Measurements from ENCODE around the gene AFAP1L2.
"Not testable (repeated sequence)": the region's sequence is repeated elsewhere in the genome, so short reads cannot be mapped to it uniquely, and the experiment has no call there.

The AFAP1L2 gene

DNA sequence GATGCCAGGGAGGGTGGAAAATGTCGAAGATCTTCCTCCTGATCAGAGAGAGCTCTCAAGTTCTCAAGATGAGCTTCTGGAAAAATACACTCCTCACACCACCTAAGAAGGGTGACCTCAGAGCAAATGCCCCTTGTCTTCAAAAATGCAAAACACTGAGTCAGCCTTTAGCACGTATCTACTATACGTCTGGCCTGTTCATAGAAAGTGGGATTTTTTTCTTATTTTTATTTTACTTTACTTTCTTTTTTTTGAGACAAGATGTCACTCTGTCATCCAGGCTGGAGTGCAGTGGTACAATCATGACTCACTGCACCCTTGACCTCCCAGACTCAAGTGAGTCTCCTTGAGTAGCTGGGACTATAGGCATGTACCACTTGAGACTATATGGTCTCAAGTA lies 57.1 kb downstream of the AFAP1L2 start:
- H3K4me1 Mint-ChIP-seq = no peaks in the 10 kb centered on the region
- peaks cover 9% of the 10 kb centered on the region for H3K27me3 Mint-ChIP-seq
- no peaks in the 10 kb centered on the region for H3K36me3 Mint-ChIP-seq
- no peak for ATAC-seq
- no peak overlapping the region for H3K27ac Mint-ChIP-seq
- H3K4me3 Mint-ChIP-seq = no peak overlapping the region
- H3K9me3 Mint-ChIP-seq = no peaks in the 10 kb centered on the region

DNA sequence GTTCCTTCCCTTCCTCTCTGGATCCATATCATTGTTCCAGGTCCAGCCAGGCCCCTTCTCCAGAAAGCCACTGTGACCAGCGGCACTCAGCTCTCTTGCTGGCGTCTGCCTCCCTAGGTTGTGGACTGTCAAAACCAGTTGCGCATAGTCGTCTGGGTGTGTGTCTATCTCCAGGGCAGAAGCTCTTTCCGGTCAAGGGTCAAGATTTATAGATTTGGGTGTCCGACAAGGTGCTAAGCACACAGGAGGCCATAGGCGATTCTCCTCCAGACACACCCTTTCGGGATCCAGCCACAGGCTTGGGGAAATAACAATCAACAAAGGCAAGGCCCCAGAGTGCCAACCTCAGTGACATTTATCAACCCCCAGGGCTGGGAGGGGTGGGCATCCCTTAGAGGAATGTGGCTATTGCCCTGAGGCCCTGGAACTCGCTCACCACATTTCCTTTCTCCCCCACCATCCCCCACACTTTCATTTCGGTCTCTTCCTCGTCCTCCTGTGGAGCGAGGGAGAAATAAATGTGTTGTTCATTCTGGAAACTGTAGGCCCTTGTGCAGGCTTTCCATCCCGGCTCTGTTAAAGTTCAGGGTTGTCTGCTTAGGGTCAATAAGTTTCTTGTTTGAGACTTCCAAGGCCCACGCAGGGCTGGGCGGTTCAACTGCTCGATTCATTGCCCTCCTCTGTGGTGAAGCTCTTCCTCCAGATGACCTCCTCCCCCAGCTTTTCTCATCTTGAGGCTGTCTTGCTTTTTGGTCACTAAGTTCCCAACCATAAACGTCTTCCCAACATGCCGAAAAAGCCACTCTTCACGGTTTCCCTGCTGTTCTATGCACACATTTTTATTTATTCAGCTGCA lies 57.9 kb downstream of the AFAP1L2 start:
- Mint-ChIP-seq H3K9me3 (no peaks in the 10 kb centered on the region), H3K4me1 (no peaks in the 10 kb centered on the region), H3K27ac (no peak overlapping the region), H3K36me3 (no peaks in the 10 kb centered on the region), H3K27me3 (peaks cover 9% of the 10 kb centered on the region), H3K4me3 (no peak overlapping the region)
- peak; percentile 14 for ATAC-seq

DNA sequence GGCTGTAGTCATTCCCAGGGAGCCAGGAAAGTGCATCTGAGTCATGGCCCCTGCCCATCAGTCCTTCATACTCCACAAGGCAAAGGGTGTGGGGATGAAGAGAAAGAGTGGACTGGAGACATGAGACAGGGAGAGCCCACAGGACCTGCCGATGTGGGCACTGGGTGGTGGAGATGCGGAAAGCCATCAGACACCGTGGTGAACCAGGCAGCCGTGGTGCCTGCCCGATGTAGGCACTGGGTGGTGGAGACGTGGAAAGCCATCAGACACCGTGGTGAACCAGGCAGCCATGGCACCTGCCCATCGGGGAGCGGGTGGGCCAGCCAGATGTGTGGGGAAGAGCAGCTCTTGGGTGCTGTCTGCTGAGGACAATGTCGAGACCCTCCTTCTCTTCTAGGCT lies 58.6 kb downstream of the AFAP1L2 start:
- Mint-ChIP-seq H3K36me3 (no peaks in the 10 kb centered on the region), H3K4me1 (no peaks in the 10 kb centered on the region), H3K9me3 (no peaks in the 10 kb centered on the region), H3K27me3 (peaks cover 9% of the 10 kb centered on the region), H3K4me3 (no peak overlapping the region), H3K27ac (no peak overlapping the region)
- ATAC-seq = no peak

DNA sequence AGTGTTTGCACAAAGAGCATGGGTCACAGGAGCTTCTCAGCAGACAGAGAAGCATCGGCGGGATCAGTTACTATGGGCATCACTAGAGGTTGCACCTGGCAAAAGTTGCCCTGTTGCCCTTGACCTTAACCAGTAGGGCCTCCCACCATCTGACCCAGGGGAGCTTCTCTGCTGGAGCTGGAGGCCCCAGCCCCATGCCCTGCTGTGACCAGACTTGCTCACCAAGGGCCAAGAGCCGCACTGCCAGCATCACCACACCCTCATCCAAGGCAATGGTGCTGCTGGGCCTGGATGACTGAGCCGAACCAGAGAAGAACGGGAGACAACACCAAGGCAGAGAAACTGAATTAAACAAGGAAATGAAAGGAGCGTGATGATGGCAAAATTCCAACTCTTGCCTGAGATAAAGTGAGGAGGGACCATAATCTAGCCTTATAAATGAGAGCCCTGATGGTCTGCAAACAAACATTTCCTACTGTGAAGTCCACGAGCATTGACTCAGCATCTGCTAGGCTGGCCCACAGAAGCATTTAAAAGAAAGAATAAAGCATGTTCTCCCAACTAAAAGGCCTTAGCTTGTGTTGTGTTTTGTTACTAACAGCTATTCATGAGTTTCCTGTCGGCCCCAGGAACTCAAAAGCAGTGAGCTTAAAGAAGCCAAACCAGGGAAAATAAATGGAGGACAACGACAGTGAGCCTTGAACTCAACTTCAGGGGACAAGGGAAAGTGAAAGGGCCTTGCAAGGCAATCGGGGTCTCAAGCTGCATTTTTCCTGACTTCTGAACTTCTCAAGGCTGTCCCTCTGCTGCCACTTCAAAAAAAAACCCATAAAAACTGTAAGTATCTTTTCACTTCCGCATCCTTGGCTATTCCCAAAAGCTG lies 60.4 kb downstream of the AFAP1L2 start:
- Mint-ChIP-seq H3K27me3 (peaks cover 9% of the 10 kb centered on the region), H3K27ac (no peak overlapping the region), H3K4me3 (no peak overlapping the region), H3K9me3 (no peaks in the 10 kb centered on the region), H3K4me1 (no peaks in the 10 kb centered on the region), H3K36me3 (no peaks in the 10 kb centered on the region)
- ATAC-seq = no peak

DNA sequence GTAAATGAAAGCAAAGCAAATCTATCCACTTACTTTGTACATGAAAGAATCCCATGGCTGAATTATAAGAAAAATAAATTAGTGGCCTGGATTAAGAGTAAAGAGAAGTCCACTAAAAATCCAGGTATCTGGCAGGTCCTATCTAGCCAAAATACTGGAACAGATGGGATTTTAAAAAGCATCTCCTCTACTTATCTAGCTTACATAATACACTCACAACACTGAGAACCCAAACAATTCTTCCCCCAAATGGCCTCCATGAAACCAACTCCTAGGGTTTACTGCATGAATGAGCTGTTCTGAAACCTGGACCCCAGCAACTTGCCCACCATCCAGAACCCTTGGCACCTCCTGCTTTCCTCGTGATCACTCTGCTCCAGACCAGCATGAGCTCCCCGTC lies 61.3 kb downstream of the AFAP1L2 start:
- Mint-ChIP-seq H3K4me3 (no peak overlapping the region), H3K36me3 (no peaks in the 10 kb centered on the region), H3K9me3 (no peaks in the 10 kb centered on the region), H3K4me1 (no peaks in the 10 kb centered on the region), H3K27me3 (peaks cover 9% of the 10 kb centered on the region), H3K27ac (no peak overlapping the region)
- ATAC-seq = no peak

DNA sequence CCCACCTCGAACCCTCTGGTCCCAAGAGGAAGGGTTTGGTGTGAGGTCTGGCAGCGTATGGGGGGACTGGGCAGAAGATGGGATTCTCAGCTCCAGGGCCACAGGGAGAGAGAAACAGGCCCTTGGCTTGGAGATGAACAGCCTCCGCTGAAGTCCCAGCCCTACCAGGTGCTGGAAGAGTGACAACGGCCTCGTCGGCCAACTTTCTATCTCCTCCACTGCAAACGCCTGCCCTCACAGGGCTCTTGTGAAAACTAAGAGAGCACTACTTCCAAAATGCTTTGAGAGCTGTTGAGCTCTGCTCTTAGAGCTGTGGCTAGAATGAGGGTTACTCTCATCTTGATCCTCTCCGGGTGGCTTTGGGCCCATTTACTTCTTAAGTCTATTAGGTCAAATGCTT lies 63.5 kb downstream of the AFAP1L2 start:
- H3K27me3 Mint-ChIP-seq = peaks cover 9% of the 10 kb centered on the region
- no peaks in the 10 kb centered on the region for H3K4me1 Mint-ChIP-seq
- H3K4me3 Mint-ChIP-seq = no peak overlapping the region
- H3K36me3 Mint-ChIP-seq = no peaks in the 10 kb centered on the region
- ATAC-seq = no peak
- H3K9me3 Mint-ChIP-seq = no peaks in the 10 kb centered on the region
- no peak overlapping the region for H3K27ac Mint-ChIP-seq

DNA sequence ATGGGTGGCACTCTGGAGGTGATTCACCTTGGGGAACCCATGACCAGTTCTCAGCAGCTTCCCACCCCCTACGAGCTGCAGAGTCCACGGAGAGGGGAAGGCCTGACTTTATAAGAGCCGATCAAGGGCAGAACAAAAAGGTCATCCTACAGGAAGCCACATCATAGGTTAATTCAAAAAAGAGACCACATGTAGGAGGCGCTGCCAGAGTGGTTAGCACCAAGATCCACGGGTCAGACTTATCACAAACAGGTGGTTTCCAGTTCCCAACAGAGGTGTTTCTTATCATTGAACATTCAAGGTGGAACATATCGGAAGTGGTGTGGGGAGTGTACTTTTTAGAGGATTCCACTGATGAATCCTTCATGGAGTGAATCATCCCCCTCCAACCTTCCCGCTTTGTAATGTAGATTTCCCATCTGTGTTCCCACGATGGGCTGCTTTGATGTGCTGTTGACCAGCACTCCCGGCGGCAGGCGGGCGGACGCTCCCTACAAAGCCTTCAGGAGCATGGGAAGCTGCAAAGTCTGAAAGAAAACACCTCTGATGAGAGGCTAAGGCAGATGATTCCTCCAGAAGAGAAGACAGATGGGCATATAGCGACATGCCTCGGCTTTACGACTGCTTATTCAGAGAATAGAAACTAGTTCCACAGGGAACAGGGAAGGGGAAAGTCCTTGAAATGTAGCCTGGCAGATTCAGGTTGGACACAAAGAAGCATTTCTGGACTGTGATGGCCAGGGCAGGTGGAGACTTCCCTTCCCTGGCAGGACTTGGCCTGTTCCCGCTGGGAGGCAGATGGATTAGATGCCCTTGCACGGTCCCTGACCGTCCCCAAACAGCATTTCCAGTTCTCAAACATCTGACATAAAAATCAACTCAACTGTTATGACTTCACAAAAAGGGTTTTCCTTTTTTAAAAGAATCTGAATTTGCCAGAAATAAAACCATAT lies 66.5 kb downstream of the AFAP1L2 start:
- H3K27me3 Mint-ChIP-seq = no peaks in the 10 kb centered on the region
- ATAC-seq = peak; percentile 60
- H3K36me3 Mint-ChIP-seq = no peaks in the 10 kb centered on the region
- no peak overlapping the region for H3K4me3 Mint-ChIP-seq
- H3K4me1 Mint-ChIP-seq = no peaks in the 10 kb centered on the region
- H3K9me3 Mint-ChIP-seq = no peaks in the 10 kb centered on the region
- H3K27ac Mint-ChIP-seq = no peak overlapping the region

DNA sequence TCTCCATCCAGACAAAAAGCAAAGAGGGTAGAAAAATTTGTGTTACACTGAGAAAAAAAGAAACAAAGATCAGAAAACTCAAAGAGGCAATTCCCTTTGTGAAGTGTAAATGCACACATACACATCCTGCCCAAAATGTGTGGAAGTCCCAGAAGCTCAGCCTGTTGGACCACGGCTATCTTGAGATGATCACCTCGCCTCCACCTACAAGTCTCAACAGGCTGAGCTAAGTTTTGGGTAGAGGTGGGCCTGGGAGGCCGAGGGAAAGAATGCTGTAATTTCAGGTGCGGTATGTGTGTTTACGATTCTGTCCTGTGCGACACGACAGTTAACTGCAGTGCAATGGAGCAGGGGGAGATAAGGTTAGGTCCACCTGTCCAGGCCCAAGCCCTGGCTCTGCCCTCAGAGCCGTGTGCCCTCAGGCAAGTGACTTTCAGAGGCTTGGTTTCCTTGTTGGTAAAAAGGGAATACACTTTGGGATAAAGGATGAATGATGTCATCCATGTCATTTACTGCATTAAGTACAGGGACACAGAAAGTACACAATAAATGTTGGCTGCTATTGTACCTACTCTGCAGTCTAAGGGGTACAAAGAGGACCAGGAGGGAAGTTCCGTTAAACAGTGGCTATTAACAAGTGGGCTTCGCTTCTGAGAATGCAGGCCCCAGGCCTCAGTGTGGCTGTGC lies 67.3 kb downstream of the AFAP1L2 start:
- Mint-ChIP-seq H3K9me3 (no peaks in the 10 kb centered on the region), H3K36me3 (no peaks in the 10 kb centered on the region), H3K4me3 (no peak overlapping the region), H3K27me3 (no peaks in the 10 kb centered on the region), H3K27ac (no peak overlapping the region), H3K4me1 (no peaks in the 10 kb centered on the region)
- ATAC-seq = no peak

DNA sequence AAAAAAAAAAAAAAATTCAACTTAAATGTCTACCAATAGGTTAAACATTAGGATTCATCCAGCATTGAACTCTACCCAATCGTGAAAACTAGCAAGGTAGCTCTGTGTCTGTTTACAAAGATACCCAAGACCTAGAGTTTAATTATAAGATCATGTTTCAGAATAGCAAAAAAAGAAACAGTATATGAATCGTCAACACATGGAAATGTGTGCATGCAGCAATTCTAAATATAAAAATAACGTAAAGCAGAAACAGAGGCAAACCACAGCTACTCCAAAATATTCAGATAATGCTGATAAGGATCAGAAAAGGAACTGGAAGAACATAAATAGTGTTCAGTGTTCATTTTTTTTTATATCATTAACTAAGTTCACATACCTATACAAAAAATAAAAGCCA lies 68.7 kb downstream of the AFAP1L2 start:
- no peak for ATAC-seq
- Mint-ChIP-seq H3K4me1 (no peaks in the 10 kb centered on the region), H3K4me3 (no peak overlapping the region), H3K27ac (no peak overlapping the region), H3K27me3 (no peaks in the 10 kb centered on the region), H3K9me3 (no peaks in the 10 kb centered on the region), H3K36me3 (no peaks in the 10 kb centered on the region)

DNA sequence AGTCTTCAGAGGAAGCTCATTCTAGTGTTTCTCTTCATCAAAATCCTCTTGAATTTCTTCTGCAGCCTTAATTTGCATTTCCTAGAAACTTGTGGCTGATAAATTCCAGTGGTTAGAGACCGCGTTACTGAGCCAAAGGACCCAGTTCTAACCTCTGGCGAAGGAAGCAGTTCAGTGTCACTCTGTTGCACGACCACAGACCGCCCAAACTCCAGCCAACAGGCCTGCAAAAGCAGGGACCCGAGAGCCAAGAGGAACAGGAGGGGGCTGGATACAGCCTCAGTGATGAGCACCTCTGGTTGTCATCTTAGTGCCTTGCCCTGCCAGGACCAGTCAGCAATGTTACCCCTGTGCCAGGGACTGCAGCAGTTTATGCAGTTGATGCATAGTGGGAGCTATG lies 70.0 kb downstream of the AFAP1L2 start:
- Mint-ChIP-seq H3K27me3 (no peaks in the 10 kb centered on the region), H3K9me3 (no peaks in the 10 kb centered on the region), H3K4me1 (no peaks in the 10 kb centered on the region), H3K4me3 (no peak overlapping the region), H3K36me3 (no peaks in the 10 kb centered on the region), H3K27ac (no peak overlapping the region)
- ATAC-seq = no peak

DNA sequence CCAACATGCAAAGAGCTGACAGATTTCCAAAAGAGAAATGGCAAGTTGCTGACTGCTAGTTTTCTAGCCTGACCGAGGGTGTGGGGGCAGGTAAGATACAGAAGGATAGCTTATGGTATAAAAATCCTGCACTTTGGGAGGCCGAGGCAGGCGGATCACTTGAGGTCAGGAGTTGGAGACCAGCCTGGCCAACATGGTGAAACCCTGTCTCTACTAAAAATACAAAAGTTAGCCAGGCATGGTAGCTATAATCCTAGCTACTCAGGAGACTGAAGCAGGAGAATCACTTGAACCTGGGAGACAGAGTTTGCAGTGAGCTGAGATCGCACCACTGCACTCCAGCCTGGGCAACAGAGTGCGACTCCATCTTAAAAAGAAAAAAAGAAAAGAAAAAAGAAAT lies 70.9 kb downstream of the AFAP1L2 start:
- H3K4me3 Mint-ChIP-seq, H3K36me3 Mint-ChIP-seq, H3K27ac Mint-ChIP-seq, H3K4me1 Mint-ChIP-seq, ATAC-seq, H3K9me3 Mint-ChIP-seq, H3K27me3 Mint-ChIP-seq: not testable (repeated sequence)

DNA sequence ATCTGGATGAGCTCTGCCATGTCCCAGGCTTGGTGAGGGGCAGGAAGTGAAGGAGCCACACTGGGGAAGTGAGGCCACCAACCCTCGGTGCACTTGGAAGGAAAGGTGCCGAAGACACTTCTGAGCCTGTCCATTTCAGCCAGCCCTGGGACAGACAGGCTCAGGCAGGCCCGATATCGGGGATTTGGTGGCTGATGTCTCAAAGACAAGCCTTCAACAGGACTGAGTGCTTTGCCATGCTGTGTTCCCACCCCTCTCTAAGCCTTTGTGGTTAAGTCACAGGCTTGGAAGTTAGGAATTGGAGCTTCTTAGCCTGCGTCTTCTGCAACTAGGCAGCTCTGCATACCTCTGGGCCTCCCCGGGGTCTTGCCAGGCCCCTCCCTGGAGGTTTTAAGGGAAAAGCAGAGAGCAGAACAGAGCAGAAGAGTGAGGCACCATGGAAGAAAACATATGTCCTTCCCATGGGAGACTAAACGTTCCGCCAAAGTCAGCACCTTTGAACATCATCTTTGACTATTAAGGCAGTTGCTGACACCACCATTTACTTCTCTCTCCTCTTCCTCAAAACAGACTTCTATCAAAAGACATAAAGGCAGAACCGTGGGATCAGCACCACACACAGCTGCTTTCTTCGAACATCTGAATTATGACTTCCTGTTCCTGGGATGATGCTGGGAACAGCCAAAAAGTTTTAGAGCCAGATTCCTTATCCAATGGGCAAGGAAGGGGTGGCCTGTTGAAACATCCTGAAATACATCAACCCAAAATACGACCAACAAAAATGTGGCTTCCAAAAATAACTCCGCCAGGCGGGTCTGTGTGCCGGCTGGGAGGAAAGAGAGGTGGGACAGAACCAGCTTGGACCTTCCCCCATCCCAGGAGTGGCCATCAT lies 71.8 kb downstream of the AFAP1L2 start:
- no peaks in the 10 kb centered on the region for H3K27me3 Mint-ChIP-seq
- H3K9me3 Mint-ChIP-seq = no peaks in the 10 kb centered on the region
- H3K4me3 Mint-ChIP-seq = no peak overlapping the region
- ATAC-seq = no peak
- H3K36me3 Mint-ChIP-seq = no peaks in the 10 kb centered on the region
- no peak overlapping the region for H3K27ac Mint-ChIP-seq
- H3K4me1 Mint-ChIP-seq = no peaks in the 10 kb centered on the region

DNA sequence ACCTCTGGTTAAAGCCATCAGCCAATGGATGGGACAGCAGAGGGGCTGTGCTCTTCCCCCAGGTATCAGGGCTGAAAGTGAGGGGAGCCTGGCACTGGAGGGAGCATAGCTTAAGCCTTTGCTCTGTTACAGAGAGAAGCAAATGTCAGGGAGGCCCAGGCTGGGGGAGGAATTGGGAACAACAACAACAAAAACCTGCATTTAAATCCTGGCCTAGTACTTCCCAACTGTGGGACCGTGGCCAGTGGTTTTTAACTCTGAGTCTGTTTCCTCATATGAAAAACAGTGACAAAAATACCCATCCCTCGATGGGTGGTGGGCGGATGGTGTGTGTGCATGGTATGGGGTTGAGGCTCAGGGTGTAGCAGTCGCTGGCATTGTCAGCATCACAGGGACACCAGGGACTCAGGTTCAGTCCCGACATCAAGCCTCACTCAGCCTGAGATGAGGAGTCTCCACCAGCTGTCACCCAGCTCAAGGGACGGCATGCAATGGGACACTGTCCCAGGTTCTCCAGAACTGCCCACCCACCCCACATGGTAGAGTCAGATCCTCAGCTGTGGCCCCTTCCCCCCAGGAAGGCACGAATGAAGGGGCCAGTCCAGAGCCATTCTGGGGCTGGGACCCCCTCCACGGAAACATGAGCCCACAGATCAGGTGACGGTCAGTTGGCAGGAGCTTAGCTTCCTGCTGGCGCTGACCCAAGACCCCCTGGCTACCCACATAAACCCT lies 74.5 kb downstream of the AFAP1L2 start:
- Mint-ChIP-seq H3K4me3 (no peak overlapping the region), H3K36me3 (no peaks in the 10 kb centered on the region), H3K9me3 (no peaks in the 10 kb centered on the region), H3K27ac (no peak overlapping the region), H3K4me1 (no peaks in the 10 kb centered on the region), H3K27me3 (no peaks in the 10 kb centered on the region)
- ATAC-seq = no peak

Data from stimulated activated memory B cell treated with anti-CD40 and anti-IgM and Interleukin-4, amounts not matched to agents 10 μg/mL and 1 μg/mL and 100 μg/mL, for 72 hours (primary cell).